Osteocyte (in vitro differentiated cells): ENCODE results near the gene BSN. TPM values are rescaled to one million over a fixed set of nuclear protein-coding genes. Genes with fewer than 3 reads are reported as not detected.

Experiments
- DNase-seq: peaks from one replicate; pipeline ENCODE4 v3.0.0; 2021; ENCODE audit warnings: mixed read lengths; ENCODE audit not compliant: unreplicated experiment; ENCODE audit errors: extremely low spot score
- H3K27ac Mint-ChIP-seq: one replicate; pipeline ENCODE4 v1.8.0; 2021; ENCODE audit warnings: mild to moderate bottlenecking, mixed read lengths; ENCODE audit not compliant: unreplicated experiment
- H3K27me3 Mint-ChIP-seq: one replicate; pipeline ENCODE4 v1.8.0; 2021; ENCODE audit warnings: mixed read lengths; ENCODE audit not compliant: unreplicated experiment
- H3K36me3 Mint-ChIP-seq: one replicate; pipeline ENCODE4 v1.8.0; 2021; ENCODE audit warnings: mixed read lengths; ENCODE audit not compliant: unreplicated experiment
- H3K4me1 Mint-ChIP-seq: one replicate; pipeline ENCODE4 v1.8.0; 2021; ENCODE audit warnings: mixed read lengths; ENCODE audit not compliant: unreplicated experiment
- H3K4me3 Mint-ChIP-seq: one replicate; pipeline ENCODE4 v1.8.0; 2021; ENCODE audit warnings: mild to moderate bottlenecking, moderate library complexity, mixed read lengths; ENCODE audit not compliant: unreplicated experiment
- H3K9me3 Mint-ChIP-seq: one replicate; pipeline ENCODE4 v1.8.0; 2021; ENCODE audit warnings: mixed read lengths; ENCODE audit not compliant: unreplicated experiment
- CTCF ChIP-seq: fragments of 200-600 bp; sonication (generic); IDR thresholded peaks from 2 replicates; pipeline ENCODE4 v1.5.0; 2021; ENCODE audit warnings: antibody characterized with exemption, mild to moderate bottlenecking, moderate library complexity
- total RNA-seq: library from RNA; stranded (reverse); gene quantifications from 2 replicates; pipeline ENCODE4 v1.2.1, GENCODE V29; 2021

BSN gene
- total RNA-seq, 1 donor from 2014 or later, result 0.64 TPM

GRCh38 chr3:49627634-49628033 lies 73.4 kb downstream of the BSN start:
- Mint-ChIP-seq H3K4me1 (peaks cover 1% of the 10 kb centered on the region), H3K27me3 (peaks cover 22% of the 10 kb centered on the region), H3K9me3 (peaks cover 8% of the 10 kb centered on the region), H3K36me3 (no peaks in the 10 kb centered on the region), H3K27ac (no peak overlapping the region), H3K4me3 (no peak overlapping the region)
- no peak for TF ChIP-seq CTCF
- DNase-seq, result no peak

- Mint-ChIP-seq H3K4me3 (no peak overlapping the region), H3K4me1 (peaks cover 1% of the 10 kb centered on the region), H3K27ac (no peak overlapping the region), H3K9me3 (peaks cover 8% of the 10 kb centered on the region), H3K27me3 (peaks cover 21% of the 10 kb centered on the region), H3K36me3 (no peaks in the 10 kb centered on the region)
- no peak for DNase-seq
- no peak for TF ChIP-seq CTCF
Observed at GRCh38 chr3:49628249-49628648, 74.0 kb downstream of the BSN start.

GRCh38 chr3:49629451-49629850 lies 75.2 kb downstream of the BSN start:
- Mint-ChIP-seq H3K27me3 (peaks cover 20% of the 10 kb centered on the region), H3K4me1 (peaks cover 1% of the 10 kb centered on the region), H3K9me3 (peaks cover 8% of the 10 kb centered on the region), H3K4me3 (no peak overlapping the region), H3K27ac (no peak overlapping the region), H3K36me3 (no peaks in the 10 kb centered on the region)
- no peak for DNase-seq
- TF ChIP-seq CTCF, result no peak

GRCh38 chr3:49629866-49630265 lies 75.6 kb downstream of the BSN start:
- peaks cover 1% of the 10 kb centered on the region for H3K4me1 Mint-ChIP-seq
- no peak for DNase-seq
- peaks cover 22% of the 10 kb centered on the region for H3K27me3 Mint-ChIP-seq
- no peak overlapping the region for H3K27ac Mint-ChIP-seq
- peaks cover 8% of the 10 kb centered on the region for H3K9me3 Mint-ChIP-seq
- no peaks in the 10 kb centered on the region for H3K36me3 Mint-ChIP-seq
- H3K4me3 Mint-ChIP-seq, result no peak overlapping the region
- TF ChIP-seq CTCF, result no peak

GRCh38 chr3:49630784-49631183 lies 76.5 kb downstream of the BSN start:
- Mint-ChIP-seq H3K27ac (no peak overlapping the region), H3K27me3 (peaks cover 27% of the 10 kb centered on the region), H3K9me3 (peaks cover 8% of the 10 kb centered on the region), H3K4me1 (peaks cover 1% of the 10 kb centered on the region), H3K36me3 (no peaks in the 10 kb centered on the region), H3K4me3 (no peak overlapping the region)
- TF ChIP-seq CTCF, result no peak
- no peak for DNase-seq
